GM19193 (cell line): Measurements from ENCODE around the gene LGR4.

Experiments
- POLR2A ChIP-seq: IDR thresholded peaks from 4 replicates; pipeline ENCODE4 v1.6.1; 2011; ENCODE audit not compliant: insufficient read depth, insufficient read length; ENCODE audit errors: extremely low read depth

The LGR4 gene

DNA sequence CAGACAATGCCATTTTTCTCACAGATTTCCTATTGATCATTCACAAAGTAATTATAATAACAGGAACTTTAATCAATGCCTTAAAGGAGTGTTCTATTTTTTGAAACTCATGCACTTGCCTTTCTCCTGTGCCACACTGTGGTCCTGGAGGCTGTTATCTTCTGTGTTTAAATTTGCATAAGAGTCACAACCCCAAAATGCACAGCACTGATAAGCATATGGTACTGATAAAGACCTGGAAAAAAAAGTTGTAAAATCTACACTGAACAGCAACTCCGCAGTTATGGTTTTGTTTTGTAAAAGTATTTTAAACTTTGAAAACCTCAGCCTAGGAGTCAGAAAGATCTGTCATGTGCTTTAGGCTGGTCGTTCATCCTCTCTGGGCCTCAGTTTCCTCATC lies 100.4 kb downstream of the LGR4 start:
- no peak for TF ChIP-seq POLR2A

DNA sequence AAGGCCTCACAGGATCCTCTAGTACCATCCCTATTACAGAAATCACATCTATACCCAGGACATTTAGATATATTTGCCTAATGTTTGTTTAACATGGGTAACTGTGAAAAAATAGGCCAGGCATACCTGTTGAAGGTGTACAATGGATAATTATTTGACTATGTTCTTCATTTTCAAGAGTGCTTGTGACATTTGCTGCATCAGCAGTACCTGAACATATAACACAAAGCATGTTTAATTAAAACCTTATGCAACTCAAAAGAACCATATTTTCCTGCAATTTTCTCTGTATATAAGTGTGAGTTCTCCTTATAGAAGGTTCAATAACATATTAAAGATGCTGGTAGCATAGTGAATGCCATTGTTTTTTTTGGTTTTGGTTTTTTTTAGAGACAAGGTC lies 101.1 kb downstream of the LGR4 start:
- TF ChIP-seq POLR2A, result no peak

DNA sequence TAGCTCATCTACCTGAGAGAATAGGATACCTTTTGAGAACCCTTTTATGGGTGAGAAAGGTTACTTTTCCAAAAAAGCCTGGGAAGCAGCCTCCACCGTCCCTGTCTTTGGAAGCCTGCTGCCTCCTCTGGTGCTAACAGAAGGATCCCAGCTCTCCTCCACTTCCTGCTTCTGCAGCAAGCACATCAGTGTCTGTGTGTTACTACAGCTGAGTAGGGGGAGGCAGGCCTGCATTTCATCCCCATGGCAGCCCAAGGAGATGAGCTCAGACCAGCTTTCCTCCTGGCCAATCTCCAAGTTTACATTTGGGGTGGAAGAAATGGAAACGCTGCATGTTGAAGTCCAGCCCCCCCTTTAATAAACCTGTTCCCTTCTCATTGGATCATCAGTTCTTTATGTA lies 102.2 kb downstream of the LGR4 start:
- no peak for TF ChIP-seq POLR2A

DNA sequence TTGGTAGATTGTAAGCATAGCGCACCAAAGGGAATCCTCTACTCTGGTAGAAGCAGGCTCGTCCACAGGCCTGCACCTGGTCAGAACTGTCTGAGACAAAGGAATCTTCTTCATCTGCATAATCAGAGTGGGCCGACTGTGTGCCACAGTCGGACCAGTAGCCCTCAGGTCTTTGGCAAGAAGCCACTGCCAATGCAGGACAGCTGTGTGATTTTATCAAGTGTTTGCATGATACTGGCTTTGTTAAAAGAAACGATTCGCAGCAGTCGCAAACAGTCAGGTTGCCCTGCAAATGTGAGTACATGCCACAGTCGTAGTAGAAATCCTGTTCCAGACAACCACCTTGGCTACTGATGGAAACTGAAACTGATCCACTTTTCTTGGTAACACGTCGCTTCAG lies 104.7 kb downstream of the LGR4 start:
- TF ChIP-seq POLR2A, result no peak

DNA sequence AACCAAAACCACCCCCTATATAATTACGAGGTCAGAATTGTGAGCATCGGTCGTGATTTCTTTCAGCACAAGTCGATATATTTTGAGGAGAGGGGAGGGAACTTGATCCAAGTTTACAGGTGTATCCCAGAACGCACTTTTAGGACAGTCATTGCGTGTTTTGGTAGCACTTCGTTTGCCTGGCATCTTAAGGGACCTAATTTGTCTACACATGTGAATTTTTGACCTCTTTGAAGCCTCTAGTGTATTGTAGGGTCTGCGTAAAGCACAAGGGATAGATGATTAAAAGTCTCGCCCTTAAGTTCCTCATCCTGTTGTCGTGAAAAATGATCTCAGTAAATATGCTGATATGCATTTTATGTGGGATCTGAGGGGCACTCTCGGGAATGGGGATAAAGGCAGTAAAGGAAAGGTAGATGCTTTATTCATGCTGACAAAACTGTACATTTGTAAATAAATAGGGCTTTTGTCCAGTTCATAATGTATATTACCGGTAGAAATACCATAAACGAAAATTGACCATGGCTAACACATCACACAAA lies 108.9 kb downstream of the LGR4 start:
- TF ChIP-seq POLR2A, result no peak

DNA sequence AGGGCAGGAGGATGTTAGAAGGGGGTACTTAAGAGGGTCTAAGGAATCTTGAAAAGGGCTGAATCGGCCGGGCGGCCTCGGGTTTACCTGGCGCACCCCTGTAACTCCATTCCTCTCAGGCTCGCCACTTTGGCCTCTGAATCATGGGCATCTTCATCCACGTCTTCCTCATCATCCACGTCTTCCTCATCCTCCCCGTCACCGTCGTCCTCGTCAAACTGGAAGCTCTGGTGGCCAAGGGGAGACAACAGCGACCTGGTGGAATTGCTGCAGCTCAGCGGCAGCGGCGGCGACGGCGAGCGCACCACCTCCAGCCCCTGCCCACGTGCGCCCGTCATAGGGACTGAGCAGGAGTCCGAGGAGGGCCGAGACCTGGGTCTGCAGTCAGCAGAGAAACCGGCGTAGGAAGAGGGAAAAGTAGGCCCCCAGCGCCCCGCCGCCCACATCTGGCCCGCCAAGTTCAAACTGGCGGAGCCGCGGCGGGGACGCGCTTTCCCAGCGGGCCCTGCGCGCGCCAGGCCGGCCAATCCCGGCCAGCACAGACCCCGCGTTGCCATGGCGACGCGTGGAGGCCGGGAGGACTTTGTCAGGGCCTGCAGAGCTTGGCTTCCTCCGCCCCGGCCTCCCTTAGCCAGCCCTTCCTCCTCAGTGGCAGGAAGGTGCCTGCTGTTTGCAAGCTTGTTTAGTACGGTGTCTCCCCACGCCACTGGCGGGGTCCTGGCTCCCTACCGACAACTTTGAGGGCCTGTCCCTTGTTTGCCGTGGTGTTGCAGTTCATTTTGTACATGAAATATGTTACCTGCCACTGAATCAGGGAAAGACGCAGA lies 109.6 kb downstream of the LGR4 start, which contains the start of gene CCDC34:
Gene CCDC34 (minus strand): TSS at position 467 of the 827 bp plus-strand sequence. CDS start 21 bp downstream, at position 446.
- TF ChIP-seq POLR2A, result peak; percentile 67

DNA sequence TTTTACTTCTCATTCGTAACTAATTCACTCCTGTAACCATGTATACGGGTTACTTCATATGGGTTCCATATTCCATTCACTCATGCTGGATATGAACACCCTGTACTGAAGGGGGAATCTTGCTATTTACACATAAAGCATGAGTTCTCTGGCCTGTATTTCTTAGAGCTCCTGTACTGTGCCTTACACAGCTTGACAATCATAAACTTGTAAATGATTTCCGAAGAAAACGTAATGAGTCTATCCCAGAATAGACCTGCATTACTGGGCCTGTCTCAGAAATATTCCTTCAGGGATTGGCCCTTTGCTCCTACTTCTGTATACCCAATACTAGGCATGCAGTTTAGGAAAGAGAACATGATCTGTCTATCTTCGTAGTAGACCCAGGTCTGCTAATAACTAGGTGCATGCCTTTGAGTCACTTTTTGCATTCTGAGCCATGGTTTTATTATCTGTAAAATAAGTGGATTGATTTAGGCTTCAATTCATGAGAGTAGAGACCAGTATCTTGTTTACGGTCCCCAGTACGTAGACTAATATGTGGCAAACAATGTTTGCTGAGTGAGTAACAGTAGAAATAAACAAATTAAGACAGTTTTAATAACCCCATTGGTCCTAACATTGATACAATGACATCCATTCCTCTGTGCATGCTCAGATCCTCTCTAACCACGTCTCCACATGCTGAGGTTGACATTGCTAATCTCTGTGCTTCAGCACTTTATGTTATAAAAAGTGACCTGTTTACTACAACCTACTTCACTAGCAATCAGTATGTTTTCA lies 110.8 kb downstream of the LGR4 start:
- no peak for TF ChIP-seq POLR2A

DNA sequence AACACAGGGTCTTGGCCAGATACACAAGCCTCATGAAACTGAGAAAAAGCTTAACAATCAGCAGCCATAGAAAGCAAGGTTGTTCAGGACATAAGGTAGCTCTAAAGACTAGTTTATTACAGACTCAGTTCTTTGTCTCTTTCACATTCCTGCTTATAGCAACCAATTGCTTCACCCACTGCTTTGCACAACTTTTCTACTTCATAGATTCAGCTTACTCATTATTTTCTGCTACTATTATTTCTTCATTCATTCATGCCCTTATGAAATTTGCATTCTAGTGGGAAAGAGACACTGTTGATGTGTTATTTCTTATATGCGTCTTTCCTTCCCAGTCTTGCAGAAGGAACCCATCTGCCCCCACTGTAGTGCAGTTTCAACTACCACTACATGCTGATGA lies 114.3 kb downstream of the LGR4 start:
- no peak for TF ChIP-seq POLR2A

DNA sequence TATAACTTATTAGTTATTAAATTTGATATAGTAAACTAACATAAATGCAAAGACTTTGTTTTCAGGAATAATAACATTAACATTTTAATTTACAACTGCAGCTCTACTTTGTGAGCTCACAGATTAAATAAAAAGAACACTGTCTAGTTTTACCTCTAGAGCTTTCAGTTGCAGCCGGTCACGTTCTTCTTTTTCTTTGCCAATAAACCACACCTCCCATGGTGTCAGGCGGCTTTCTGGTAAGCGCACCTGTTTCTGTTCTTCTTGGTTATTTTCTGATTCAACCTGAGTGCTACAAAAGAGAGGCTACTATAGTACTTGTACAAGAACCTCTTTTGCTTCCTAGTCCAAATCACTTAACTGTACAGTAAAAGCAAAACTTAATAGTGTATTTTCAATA lies 115.3 kb downstream of the LGR4 start:
- no peak for TF ChIP-seq POLR2A

DNA sequence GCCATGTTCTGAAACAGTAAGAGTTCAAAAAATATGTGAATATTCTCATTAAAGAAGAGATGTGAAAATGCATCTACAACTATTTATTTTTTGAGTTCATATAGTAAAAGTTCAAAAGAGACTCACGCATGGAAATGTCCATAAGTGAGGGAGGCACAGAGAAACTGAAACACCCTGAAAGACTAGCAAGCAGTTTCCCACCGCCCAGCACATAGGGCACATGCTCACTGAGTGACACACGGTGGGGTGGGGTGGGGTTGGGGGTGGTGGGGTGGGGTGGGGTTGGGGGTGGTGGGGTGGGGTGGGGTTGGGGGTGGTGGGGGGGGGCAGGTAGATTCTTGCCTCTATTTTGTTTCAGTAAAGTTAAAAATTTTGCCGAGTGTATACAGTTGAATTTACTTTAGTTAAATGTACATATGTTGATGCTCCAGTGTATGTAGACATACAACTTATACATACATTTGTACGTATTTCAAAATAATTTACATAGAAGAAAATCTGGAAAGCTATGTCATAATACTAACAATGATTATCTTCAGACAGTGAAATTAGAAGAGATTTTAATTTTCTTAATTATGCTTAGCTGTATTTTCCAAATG lies 115.9 kb downstream of the LGR4 start:
- TF ChIP-seq POLR2A, result no peak

DNA sequence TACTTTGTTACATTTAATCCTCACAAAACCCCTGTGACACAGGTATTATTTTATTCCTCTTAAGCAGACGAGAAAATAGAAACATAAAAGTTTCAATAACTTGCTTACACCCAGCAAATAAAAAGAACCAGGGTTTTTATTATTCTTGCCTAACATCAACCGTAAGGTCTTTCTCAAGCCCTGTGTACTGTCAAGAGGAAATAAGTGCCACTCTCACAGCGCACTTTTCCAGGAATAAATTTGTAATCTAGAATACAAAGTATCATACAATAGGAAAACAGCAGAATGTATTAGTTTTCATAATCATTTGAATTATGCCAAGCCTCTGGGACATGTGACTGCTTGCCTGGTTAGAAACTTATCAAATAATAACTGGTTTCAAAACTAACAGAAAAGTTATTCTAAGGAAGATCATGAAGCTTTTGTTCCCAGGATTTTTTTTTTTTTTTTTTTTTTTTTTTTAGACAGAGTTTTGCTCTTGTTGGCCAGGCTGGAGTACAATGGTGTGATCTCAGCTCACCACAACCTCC lies 117.0 kb downstream of the LGR4 start:
- no peak for TF ChIP-seq POLR2A

DNA sequence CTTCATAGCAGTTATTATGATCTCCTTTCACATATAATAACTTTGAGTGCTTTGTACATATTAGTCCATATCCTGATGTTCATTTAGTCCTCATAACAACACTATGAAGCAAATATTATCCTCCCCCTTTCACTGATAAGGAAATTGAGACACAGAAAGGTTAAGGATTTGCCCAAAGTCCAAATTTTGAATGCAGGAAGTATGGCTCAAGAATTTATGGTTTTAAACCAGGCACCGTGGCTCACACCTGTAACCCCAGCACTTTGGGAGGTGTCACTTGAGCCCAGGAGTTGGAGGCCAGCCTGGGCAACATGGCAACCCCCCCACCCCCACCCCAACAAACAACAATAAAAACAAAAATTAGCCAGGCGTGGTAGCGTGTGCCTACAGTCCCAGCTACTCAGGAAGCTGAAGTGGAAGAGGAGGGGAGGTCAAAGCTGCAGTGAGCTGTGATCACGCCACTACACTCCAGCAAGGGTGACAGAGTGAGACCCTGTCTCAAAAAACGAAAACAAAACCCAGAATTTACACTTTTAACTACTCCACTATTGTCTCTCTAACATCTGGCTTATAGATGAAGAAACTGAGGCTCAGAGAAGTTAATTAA lies 118.1 kb downstream of the LGR4 start:
- no peak for TF ChIP-seq POLR2A

DNA sequence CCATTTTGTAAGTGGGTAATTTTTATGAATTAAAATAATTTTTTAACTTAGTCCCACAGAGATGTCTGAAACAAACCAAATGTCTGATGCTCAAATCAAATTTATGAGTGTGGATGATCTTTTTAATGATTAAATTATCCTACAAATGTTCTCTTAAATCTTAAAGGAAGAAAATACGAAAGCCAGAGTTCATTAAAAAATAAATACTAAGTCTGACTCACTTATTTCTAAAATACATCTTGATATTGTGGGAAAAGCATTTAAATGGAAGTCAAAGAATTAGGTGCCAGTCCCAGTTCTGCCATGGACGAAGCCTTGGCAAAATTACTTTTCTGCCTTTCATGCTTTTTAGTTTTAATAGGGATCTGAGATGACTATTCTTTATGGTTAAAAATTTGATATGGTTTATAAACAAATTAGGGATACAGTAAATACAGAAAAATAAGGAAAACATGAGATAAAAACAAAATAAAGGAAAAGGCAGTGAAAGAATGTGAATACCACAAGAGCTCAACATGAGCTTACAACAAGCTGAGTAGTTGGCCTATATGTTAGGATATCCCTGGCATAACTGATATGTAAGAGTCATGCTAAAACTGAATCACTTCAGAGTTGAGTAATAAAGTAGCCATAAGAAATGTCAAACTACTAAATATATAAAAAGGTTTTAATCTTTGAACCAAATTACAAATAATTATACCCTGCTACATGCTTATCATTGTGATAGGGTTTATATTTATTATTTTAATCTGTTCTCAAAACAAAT lies 118.8 kb downstream of the LGR4 start:
- no peak for TF ChIP-seq POLR2A

DNA sequence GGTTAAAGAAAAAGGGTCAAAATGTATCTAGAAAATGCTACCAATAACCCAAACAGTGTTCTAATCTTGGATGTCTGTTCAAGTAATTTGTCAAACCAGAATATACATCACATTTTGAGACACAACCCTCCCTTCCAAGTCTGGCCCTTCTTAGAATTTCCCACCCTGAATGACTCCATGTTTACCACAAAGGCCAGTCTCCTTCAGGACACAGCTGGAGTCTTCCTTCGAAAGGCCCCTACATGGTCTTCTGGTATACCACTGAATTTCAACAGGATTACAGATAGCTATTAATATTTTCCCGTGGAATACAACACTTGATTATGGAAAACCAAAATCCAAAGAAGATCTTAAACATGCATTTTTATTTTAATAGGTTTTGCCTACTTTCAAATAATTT lies 119.8 kb downstream of the LGR4 start:
- no peak for TF ChIP-seq POLR2A
